Naive B cell (primary cell): ENCODE data around the gene DLG4. TPM values are rescaled to one million over a fixed set of nuclear protein-coding genes. Genes with fewer than 3 reads are reported as not detected.

ENCODE experiments used
- ATAC-seq, 2 donors: fragments of 150-1000 bp; cut with Tn5 transposase; 2 replicates each; pipeline ENCODE4 v1.10.0; 2021; ENCODE audit warnings: low read depth in 2 of 2, mild to moderate bottlenecking in 2 of 2, moderate library complexity in 2 of 2
- DNase-seq: peaks from one replicate; pipeline ENCODE4 v3.0.0; 2022
- H3K27ac Mint-ChIP-seq, 6 donors: one replicate each; pipeline ENCODE4 v1.8.0; 2020 to 2022; ENCODE audit warnings: mild to moderate bottlenecking in 6 of 6, mixed read lengths in 6 of 6, moderate library complexity in 5 of 6, inconsistent platforms in 2 of 6
- H3K27me3 Mint-ChIP-seq, 3 donors: one replicate each; pipeline ENCODE4 v1.8.0; 2021 to 2022; ENCODE audit warnings: mixed read lengths in 3 of 3, mild to moderate bottlenecking in 1 of 3
- H3K36me3 Mint-ChIP-seq, 2 donors: one replicate each; pipeline ENCODE4 v1.8.0; 2020 to 2022; ENCODE audit warnings: mixed read lengths in 2 of 2, inconsistent platforms in 1 of 2, mild to moderate bottlenecking in 1 of 2
- H3K4me1 Mint-ChIP-seq, 3 donors: one replicate each; pipeline ENCODE4 v1.8.0; 2020 to 2022; ENCODE audit warnings: mixed read lengths in 3 of 3, inconsistent platforms in 1 of 3, mild to moderate bottlenecking in 1 of 3, moderate library complexity in 1 of 3
- H3K4me3 Mint-ChIP-seq, 8 donors: one replicate each; pipeline ENCODE4 v1.8.0; 2020 to 2022; ENCODE audit warnings: mild to moderate bottlenecking in 8 of 8, mixed read lengths in 8 of 8, moderate library complexity in 8 of 8, inconsistent platforms in 2 of 8
- H3K9me3 Mint-ChIP-seq, 7 donors: one replicate each; pipeline ENCODE4 v1.8.0; 2020 to 2022; ENCODE audit warnings: mixed read lengths in 7 of 7, mild to moderate bottlenecking in 5 of 7, inconsistent platforms in 2 of 7, moderate library complexity in 1 of 7
- polyA plus RNA-seq, 6 donors: library from polyadenylated mRNA; unstranded; fragments of 300-500 nt; fragmentation: Illumina TruSeq; gene quantifications; one replicate each; pipeline ENCODE4 v1.2.3, GENCODE V29; 2021; ENCODE audit warnings: low read depth in 6 of 6

The DLG4 gene
- under 1 TPM in 5 of 6 donors, not detected in 1; 0.06 to 0.29 (median 0.22) TPM for polyA plus RNA-seq

DNA sequence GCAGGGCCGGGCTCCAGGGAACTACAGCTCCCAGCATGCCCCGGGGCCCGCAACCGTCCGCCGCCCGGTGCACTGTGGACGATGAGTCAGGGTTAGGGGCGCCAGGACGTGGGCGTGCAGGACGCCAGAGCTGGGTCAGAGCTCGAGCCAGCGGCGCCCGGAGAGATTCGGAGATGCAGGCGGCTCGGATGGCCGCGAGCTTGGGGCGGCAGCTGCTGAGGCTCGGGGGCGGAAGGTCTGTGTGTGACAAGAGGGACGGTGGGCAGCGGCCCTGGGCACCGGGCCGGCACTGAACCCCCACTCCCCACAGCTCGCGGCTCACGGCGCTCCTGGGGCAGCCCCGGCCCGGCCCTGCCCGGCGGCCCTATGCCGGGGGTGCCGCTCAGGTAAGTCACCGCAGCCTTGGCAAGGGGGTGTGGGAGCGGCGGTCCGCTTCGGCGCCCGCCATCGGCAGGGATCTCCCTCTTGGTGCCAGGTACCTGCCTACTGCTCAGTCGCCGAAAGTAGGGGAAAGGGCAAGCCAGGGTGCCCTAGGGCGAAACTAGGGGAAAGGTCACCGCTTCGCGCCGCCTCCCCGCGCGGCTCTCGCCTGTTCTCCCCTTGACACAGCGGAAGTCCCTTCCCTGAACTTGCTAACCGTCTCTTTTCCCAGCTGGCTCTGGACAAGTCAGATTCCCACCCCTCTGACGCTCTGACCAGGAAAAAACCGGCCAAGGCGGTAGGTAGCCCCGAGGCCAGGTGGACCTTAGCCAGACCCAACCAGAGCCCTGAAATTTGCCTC, at the start of gene DLG4, which contains the start of gene ACADVL:
Gene DLG4 (minus strand): TSS at position 25 of the 781 bp plus-strand sequence.
Gene ACADVL (plus strand): TSS at position 127 of the 781 bp plus-strand sequence. CDS start 47 bp downstream, at position 174.
- Mint-ChIP-seq H3K4me1 (peaks cover 37 to 61% (median 51%) of the 10 kb centered on the region in 3 donors), H3K27ac (peak within 1 kb of the TSS; percentile 62 to 96 (median 94)), H3K4me3 (peak within 1 kb of the TSS; percentile 88 to 97 (median 94)), H3K9me3 (no peaks in the 10 kb centered on the region), H3K27me3 (no peaks in the 10 kb centered on the region), H3K36me3 (no peaks in the 10 kb centered on the region)
- peak; percentile 71 to 72 for ATAC-seq
- peak; percentile 65 for DNase-seq

DNA sequence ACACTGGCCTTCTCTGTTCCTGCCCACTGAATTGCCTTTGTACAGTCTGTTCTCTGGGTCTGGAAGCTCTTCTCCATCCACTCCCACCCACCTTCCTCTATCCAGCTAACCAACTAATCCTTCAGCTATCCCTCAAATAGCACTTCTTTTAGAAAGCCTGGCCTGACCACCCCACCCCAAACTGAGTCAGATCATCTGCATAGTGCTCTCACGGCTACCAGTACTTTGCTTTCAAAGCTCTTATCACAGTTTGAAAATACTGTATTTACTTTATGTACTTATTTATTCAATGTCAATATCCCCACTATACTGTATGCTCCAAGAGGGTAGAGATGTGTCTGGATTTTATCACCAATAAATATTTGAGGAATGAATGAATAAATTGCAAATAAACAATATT, 47.1 kb upstream of the DLG4 start:
- Mint-ChIP-seq H3K27me3 (peaks cover 13 to 44% (median 32%) of the 10 kb centered on the region in 3 donors), H3K4me1 (peaks cover 15 to 19% (median 17%) of the 10 kb centered on the region in 3 donors), H3K9me3 (no peaks in the 10 kb centered on the region), H3K4me3 (no peak overlapping the region), H3K36me3 (no peaks in the 10 kb centered on the region), H3K27ac (no peak overlapping the region)
- DNase-seq (no peak), ATAC-seq (no peak)

DNA sequence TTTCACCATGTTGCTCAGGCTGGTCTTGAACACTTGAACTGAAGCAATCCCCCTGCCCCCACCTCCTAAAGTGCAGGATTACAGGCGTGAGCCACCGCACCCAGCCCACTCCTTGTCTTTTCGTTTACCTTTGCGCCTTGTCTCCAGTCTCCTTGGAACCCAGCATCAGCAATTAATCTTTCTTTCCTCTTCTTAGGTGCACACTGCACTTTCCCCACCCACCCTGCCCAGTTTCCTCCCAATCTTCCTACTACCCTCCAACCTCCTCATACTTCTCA, 44.1 kb upstream of the DLG4 start:
- no peaks in the 10 kb centered on the region for H3K9me3 Mint-ChIP-seq
- peak overlapping the region in 6 of 8 donors; percentile 76 to 88 (median 87) for H3K4me3 Mint-ChIP-seq
- peak overlapping the region in 1 of 6 donors; percentile 75 for H3K27ac Mint-ChIP-seq
- H3K4me1 Mint-ChIP-seq = peaks cover 15 to 31% (median 17%) of the 10 kb centered on the region in 3 donors
- DNase-seq = no peak
- H3K27me3 Mint-ChIP-seq = peaks cover 4 to 28% (median 18%) of the 10 kb centered on the region in 3 donors
- H3K36me3 Mint-ChIP-seq = no peaks in the 10 kb centered on the region
- ATAC-seq = no peak

DNA sequence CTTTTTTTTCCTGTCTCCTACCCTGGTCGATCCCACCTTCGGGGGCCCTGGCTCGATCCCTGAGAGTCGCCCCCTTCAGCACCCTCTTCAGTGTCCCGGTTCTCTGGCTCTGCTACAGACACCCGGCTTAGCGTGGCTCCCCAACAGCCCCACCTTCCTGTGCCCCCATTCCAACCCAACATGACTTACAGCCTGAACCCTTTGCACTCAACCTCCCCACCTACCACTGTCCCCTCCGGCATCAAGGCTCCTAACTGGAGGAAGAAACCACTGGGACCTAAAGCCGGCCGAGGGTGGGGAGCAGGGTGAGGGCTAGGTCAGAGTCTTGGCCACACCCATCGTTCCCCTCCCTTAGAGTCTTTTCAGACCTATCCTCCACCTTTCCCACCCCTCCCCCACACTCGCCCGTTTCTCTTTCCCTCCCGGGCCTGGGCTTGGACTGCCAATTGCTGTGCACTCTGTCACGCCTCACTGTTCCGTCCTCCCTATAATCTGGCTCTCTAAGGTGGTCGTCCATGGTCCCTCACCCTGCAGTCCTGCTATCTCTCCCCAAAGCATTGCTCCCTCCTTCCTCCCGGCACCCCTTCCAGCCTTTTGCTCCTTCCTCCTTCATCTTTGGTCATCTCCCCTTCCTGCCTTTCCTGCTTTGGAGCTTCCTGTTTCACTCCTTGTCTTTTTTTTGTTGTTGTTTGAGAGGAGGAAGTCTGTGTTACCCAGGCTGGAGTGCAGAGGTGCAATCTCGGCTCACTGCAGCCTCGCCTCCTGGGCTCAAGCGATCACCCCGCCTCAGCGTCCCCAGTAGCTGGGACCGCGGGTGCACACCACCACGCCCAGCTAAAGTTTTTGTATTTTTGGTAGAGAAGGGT, 43.5 kb upstream of the DLG4 start:
- ATAC-seq (peak; percentile 23 to 24), DNase-seq (no peak)
- Mint-ChIP-seq H3K4me1 (peaks cover 15 to 31% (median 17%) of the 10 kb centered on the region in 3 donors), H3K27me3 (peaks cover 4 to 28% (median 18%) of the 10 kb centered on the region in 3 donors), H3K36me3 (no peaks in the 10 kb centered on the region), H3K27ac (peak overlapping the region in 5 of 6 donors; percentile 1 to 90 (median 75)), H3K4me3 (peak overlapping the region; percentile 76 to 88 (median 87)), H3K9me3 (no peaks in the 10 kb centered on the region)

DNA sequence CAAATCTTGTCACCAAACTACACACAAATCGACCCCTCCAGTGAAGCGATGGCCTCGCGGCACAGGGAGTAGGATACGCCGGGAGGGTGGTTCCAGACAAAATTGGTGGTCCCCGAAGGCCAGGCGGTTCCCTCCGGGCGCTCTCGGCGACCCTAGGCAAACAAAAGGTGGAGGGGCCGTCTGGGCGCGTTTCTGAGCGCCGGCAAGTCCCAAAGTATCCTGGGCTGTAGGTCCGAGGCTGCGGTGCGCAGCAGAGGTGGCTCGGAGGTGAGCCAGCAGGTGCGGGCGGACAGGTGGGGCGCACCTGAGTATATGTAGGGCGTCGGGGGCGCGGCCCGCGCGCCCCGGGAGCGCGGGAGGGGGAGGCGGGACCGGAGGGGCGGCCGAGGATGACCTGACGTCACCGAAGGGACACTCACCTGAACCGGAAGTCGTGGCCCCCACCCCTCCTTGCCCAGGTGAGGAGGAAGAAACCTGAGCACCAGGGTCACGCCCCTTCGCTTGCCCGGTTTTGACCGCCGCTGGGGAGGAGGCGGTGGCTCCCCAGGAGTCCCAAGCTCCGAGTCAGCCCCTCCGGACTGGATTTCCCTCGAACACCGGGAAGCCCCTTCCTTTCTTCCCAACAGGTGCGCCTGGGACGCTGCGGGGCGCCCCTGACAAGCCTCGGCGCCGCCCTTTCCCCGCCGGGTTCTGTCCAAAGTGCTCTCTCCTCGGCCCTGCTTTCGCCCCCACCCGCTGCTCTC, 42.7 kb upstream of the DLG4 start, which contains the start of gene CLDN7:
Gene CLDN7 (minus strand): TSS at position 287 of the 743 bp plus-strand sequence. CDS start 435 bp downstream, outside the sequence.
- DNase-seq = no peak
- peak in 1 of 2 donors; percentile 15 for ATAC-seq
- no peaks in the 10 kb centered on the region for H3K9me3 Mint-ChIP-seq
- H3K4me1 Mint-ChIP-seq = peaks cover 15 to 31% (median 17%) of the 10 kb centered on the region in 3 donors
- H3K36me3 Mint-ChIP-seq = no peaks in the 10 kb centered on the region
- peaks cover 4 to 28% (median 18%) of the 10 kb centered on the region in 3 donors for H3K27me3 Mint-ChIP-seq
- peak within 1 kb of the TSS; percentile 78 to 89 (median 87) for H3K4me3 Mint-ChIP-seq
- peak within 1 kb of the TSS in 5 of 6 donors; percentile 1 to 90 (median 75) for H3K27ac Mint-ChIP-seq

DNA sequence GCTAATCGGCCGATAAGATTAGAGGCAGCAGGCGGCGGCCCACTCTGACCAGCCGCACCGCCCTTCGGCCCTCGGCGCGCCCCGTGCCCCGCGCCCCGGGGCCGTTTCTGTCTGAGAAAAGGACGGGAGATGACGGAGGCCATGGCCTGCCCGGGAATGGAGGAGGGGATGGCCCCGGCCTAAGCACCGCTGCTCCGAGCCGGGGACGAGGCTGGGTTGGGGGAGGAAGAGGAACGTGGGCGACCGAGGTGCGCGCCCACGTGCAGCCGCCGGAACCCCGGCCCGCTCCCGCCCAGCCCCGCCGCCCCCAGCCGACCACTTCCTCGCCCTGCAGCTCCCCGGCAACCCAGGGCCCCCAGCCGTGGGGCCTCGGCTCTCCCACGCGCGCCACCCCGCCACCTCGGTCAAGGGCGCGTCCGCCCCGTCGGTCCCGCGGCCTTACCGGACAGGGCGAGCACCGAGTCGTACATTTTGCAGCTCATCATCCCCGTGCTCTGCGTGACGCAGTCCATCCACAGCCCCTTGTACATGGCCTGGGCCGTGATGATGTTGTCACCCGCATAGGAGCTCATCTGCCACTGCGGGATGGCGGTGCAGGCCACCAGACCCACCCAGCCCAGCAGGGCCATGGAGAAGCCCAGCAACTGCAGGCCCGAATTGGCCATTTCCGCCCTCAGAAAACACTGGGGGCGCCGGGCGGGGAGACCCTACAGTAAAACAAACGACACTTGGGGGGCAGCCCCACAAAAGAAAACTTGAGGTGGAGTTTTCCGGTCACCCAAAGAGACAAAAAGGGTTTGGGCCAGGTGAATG, 41.9 kb upstream of the DLG4 start:
- Mint-ChIP-seq H3K4me3 (peak overlapping the region; percentile 78 to 89 (median 84)), H3K27ac (peak overlapping the region in 1 of 6 donors; percentile 80), H3K36me3 (peaks cover 0 to 5% of the 10 kb centered on the region in 2 donors), H3K4me1 (peaks cover 18 to 31% (median 22%) of the 10 kb centered on the region in 3 donors), H3K9me3 (no peaks in the 10 kb centered on the region), H3K27me3 (peaks cover under 1 to 22% (median 14%) of the 10 kb centered on the region in 3 donors)
- ATAC-seq (peak; percentile 62 to 68), DNase-seq (peak; percentile 42)

DNA sequence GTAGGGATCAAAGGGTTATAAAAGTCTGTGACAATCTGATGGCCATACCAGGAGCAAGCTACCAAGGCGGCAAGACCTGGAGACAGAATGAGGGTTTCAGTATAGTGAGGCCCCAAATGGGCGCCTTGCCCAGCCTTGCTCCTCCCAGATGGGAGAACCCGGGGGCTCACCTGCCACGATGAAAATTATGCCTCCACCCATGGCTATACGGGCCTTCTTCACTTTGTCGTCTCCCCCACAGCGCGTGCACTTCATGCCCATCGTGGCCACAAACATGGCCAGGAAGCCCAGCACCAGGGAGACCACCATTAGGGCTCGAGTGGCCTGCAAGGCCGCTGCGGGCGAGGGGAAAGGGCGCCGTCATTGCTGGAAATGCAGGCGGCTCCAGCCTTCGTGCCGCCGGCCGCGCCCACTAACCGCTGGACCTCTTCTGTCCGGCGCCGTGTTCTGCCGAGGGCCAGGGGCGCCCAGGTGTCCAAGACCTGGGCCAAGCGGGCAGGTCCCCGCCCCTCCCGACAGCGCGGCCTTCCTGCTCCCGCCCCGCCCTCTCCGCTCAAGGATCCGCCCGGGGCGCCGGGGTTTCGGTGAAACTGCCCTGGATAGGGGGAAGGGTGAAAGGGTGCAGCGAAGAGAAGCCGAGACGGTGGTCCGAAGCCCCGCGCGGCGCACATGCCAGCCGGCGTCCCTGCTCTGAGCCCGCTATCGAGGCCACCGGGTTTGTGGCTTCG, 41.2 kb upstream of the DLG4 start:
- Mint-ChIP-seq H3K9me3 (no peaks in the 10 kb centered on the region), H3K27me3 (peaks cover 0 to 19% (median 12%) of the 10 kb centered on the region in 3 donors), H3K27ac (peak overlapping the region in 3 of 6 donors; percentile 18 to 84 (median 66)), H3K4me1 (peaks cover 22 to 33% (median 25%) of the 10 kb centered on the region in 3 donors), H3K4me3 (peak overlapping the region; percentile 78 to 89 (median 84)), H3K36me3 (peaks cover 0 to 10% of the 10 kb centered on the region in 2 donors)
- DNase-seq (no peak), ATAC-seq (peak; percentile 40 to 44)

DNA sequence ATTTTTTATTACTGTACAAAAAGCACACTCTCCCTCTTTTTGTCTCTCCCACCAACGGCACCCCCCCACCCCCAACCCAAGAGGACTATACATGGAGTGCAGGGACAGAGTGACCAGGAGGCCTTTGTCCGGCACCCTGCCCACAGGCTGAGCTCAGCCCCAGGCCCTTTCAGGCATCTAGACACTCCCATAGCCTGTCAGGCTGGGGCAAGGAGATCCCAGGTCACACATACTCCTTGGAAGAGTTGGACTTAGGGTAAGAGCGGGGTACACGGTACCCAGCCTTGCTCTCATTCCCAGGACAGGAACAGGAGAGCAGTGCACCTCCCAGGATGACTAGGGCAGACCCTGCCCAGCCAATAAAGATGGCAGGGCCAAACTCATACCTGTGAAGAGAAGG, 40.5 kb upstream of the DLG4 start:
- peaks cover 0 to 19% (median 12%) of the 10 kb centered on the region in 3 donors for H3K27me3 Mint-ChIP-seq
- no peak for DNase-seq

DNA sequence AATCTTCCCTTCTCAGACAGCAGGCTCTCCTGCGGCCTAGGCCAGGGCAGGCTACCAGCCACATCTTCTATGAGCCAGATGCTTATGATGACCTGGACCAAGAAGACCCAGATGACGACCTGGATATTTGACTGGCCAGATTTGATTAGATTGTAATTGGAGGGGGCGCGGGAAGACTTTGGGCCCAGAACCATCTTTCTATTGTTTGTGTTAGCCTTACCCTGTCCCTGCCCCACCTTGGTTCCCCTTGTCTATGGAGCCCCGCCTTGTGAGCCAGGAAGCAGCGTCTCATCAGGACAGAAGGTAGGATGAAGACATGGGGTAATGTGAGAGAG, 39.9 kb upstream of the DLG4 start:
- ATAC-seq = no peak
- peak overlapping the region in 5 of 8 donors; percentile 25 to 78 (median 63) for H3K4me3 Mint-ChIP-seq
- peaks cover 0 to 19% (median 12%) of the 10 kb centered on the region in 3 donors for H3K27me3 Mint-ChIP-seq
- no peak for DNase-seq
- H3K4me1 Mint-ChIP-seq = peaks cover 22 to 34% (median 25%) of the 10 kb centered on the region in 3 donors
- H3K9me3 Mint-ChIP-seq = no peaks in the 10 kb centered on the region
- H3K36me3 Mint-ChIP-seq = peaks cover 0 to 15% of the 10 kb centered on the region in 2 donors
- no peak overlapping the region for H3K27ac Mint-ChIP-seq

More for the DNA sequence above, 40.5 kb upstream of the DLG4 start:
- ATAC-seq = no peak
- H3K4me1 Mint-ChIP-seq = peaks cover 22 to 33% (median 25%) of the 10 kb centered on the region in 3 donors
- peak overlapping the region in 7 of 8 donors; percentile 71 to 88 (median 82) for H3K4me3 Mint-ChIP-seq
- H3K36me3 Mint-ChIP-seq = peaks cover 0 to 10% of the 10 kb centered on the region in 2 donors
- peak overlapping the region in 2 of 6 donors; percentile 60 to 84 for H3K27ac Mint-ChIP-seq
- no peaks in the 10 kb centered on the region for H3K9me3 Mint-ChIP-seq

DNA sequence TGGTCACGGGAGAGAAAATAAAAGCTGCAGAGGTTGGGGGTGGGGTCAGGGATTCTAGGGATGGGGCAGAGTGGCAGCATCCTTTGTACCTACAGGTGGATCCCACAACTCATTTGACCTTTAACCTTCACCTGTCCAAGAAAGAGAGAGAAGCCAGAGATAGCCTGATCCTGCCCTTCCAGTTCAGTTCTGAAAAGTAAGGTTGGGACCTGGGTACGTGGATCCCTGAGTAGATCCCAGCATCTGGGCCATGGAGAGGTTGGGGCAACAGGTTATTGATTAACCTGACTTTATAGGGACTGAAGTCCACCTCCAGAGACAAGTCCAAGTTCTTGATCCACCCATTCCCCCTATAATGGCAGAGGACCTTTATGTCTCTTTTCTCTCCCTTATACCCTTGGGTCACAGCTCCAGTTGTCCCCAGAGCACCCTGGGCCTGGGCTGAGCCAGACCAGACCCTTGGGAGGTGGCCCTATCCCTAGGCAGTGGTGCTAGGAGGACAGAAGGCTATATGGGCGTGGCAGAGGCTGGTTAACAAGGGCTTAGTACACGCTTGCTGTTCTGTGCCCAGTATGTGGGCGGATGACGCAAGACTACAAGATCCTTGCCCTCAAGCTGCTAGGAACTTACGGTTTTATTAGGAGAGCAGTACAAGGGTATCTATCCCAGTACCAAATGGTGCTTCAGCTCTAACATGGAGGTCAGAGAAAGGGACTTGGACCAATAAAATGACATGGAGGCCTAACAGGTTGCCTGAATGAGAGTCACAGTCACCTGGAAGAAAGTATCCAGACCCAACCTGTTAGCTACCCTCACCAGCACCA, 39.3 kb upstream of the DLG4 start:
- ATAC-seq = no peak
- Mint-ChIP-seq H3K27me3 (peaks cover 0 to 15% (median 12%) of the 10 kb centered on the region in 3 donors), H3K4me3 (peak overlapping the region in 4 of 8 donors; percentile 25 to 78 (median 59)), H3K4me1 (peaks cover 20 to 35% (median 22%) of the 10 kb centered on the region in 3 donors), H3K36me3 (peaks cover 0 to 17% of the 10 kb centered on the region in 2 donors), H3K27ac (peak overlapping the region in 1 of 6 donors; percentile 84), H3K9me3 (no peaks in the 10 kb centered on the region)
- DNase-seq = no peak
